HepG2 (cell line): ENCODE measurements around the gene FAM174C. TPM values are rescaled to one million over a fixed set of nuclear protein-coding genes. Genes with fewer than 3 reads are reported as not detected.

Experiments used
- GATAD2A ChIP-seq: IDR thresholded peaks from 2 replicates; pipeline ENCODE4 v1.6.1; 2016
- NFE2L1 ChIP-seq: sonication (generic); formaldehyde crosslinking; IDR thresholded peaks from 2 replicates; pipeline ENCODE4 v1.4.0; 2020; ENCODE audit warnings: missing genetic modification reagents, mild to moderate bottlenecking, borderline replicate concordance
- SKI ChIP-seq: fragments of 450-650 bp; IDR thresholded peaks from one replicate; pipeline ENCODE4 v1.6.1; 2018; ENCODE audit warnings: mild to moderate bottlenecking; ENCODE audit not compliant: partially characterized antibody
- SMC3 ChIP-seq: IDR thresholded peaks from 2 replicates; pipeline ENCODE4 v1.6.1; 2011; ENCODE audit warnings: low read length, improper control_type of control experiment
- SP2 ChIP-seq: sonication (generic); formaldehyde crosslinking; IDR thresholded peaks from 2 replicates; pipeline ENCODE4 v1.5.1; 2020; ENCODE audit warnings: mild to moderate bottlenecking, missing genetic modification reagents
- ZMAT5 ChIP-seq: sonication (generic); formaldehyde crosslinking; IDR thresholded peaks from 2 replicates; pipeline ENCODE4 v1.5.0; 2020; ENCODE audit warnings: mild to moderate bottlenecking, low read depth, missing genetic modification reagents, borderline replicate concordance
- ZNF225 ChIP-seq: sonication (generic); formaldehyde crosslinking; IDR thresholded peaks from 2 replicates; pipeline ENCODE4 v1.4.0; 2020; ENCODE audit warnings: mild to moderate bottlenecking, missing genetic modification reagents
- ZNF326 ChIP-seq: sonication (generic); formaldehyde crosslinking; IDR thresholded peaks from 2 replicates; pipeline ENCODE4 v1.4.0; 2020; ENCODE audit warnings: missing genetic modification reagents, borderline replicate concordance
- polyA plus RNA-seq, 8 experiments: library from polyadenylated mRNA; depleted of rRNA in 3 of 8; stranded (reverse) in 7 of 8; unstranded in 1 of 8; fragments of >200 nt; fragmentation: Illumina TruSeq in 4 of 8; extraction: Trizol in 4 of 8; gene quantifications; 2 replicates each; pipeline versions ENCODE4 v1.2.1 to v1.2.3, GENCODE V29; 2011 to 2016; ENCODE audit warnings: low read depth in 4 of 8, missing spikeins in 1 of 8, mixed read lengths in 1 of 8; ENCODE audit not compliant: insufficient read depth in 1 of 8
- total RNA-seq, 5 experiments: library from RNA; depleted of rRNA; stranded (reverse); fragments of >200 nt; fragmentation: Illumina TruSeq; extraction: Trizol; gene quantifications; 2 replicates each; pipeline ENCODE4 v1.2.3, GENCODE V29; 2016; ENCODE audit warnings: low read depth in 1 of 5
- TF ChIP-seq, protein P1 (sequence below): sonication (generic); formaldehyde crosslinking; IDR thresholded peaks from 2 replicates; pipeline ENCODE4 v1.4.0; 2020; ENCODE audit warnings: mild to moderate bottlenecking, missing genetic modification reagents
- TF ChIP-seq, protein P2 (sequence below): sonication (generic); formaldehyde crosslinking; IDR thresholded peaks from 2 replicates; pipeline ENCODE4 v1.5.0; 2020; ENCODE audit warnings: mild to moderate bottlenecking, missing genetic modification reagents, borderline replicate concordance
- TF ChIP-seq, protein P3 (sequence below): sonication (generic); formaldehyde crosslinking; IDR thresholded peaks from 2 replicates; pipeline ENCODE4 v1.4.0; 2020; ENCODE audit warnings: missing genetic modification reagents, borderline replicate concordance

FAM174C gene
- total and polyA plus RNA-seq, 2 of the 13 experiments (the other 11 are each of a cell fraction or from before 2014, with no cell fraction given) = 19.5 to 31.3 TPM

GRCh38 chr19:1260749-1261537, 14.4 kb upstream of the FAM174C start (continued):
- TF ChIP-seq, protein P1, sequence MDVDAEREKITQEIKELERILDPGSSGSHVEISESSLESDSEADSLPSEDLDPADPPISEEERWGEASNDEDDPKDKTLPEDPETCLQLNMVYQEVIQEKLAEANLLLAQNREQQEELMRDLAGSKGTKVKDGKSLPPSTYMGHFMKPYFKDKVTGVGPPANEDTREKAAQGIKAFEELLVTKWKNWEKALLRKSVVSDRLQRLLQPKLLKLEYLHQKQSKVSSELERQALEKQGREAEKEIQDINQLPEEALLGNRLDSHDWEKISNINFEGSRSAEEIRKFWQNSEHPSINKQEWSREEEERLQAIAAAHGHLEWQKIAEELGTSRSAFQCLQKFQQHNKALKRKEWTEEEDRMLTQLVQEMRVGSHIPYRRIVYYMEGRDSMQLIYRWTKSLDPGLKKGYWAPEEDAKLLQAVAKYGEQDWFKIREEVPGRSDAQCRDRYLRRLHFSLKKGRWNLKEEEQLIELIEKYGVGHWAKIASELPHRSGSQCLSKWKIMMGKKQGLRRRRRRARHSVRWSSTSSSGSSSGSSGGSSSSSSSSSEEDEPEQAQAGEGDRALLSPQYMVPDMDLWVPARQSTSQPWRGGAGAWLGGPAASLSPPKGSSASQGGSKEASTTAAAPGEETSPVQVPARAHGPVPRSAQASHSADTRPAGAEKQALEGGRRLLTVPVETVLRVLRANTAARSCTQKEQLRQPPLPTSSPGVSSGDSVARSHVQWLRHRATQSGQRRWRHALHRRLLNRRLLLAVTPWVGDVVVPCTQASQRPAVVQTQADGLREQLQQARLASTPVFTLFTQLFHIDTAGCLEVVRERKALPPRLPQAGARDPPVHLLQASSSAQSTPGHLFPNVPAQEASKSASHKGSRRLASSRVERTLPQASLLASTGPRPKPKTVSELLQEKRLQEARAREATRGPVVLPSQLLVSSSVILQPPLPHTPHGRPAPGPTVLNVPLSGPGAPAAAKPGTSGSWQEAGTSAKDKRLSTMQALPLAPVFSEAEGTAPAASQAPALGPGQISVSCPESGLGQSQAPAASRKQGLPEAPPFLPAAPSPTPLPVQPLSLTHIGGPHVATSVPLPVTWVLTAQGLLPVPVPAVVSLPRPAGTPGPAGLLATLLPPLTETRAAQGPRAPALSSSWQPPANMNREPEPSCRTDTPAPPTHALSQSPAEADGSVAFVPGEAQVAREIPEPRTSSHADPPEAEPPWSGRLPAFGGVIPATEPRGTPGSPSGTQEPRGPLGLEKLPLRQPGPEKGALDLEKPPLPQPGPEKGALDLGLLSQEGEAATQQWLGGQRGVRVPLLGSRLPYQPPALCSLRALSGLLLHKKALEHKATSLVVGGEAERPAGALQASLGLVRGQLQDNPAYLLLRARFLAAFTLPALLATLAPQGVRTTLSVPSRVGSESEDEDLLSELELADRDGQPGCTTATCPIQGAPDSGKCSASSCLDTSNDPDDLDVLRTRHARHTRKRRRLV (CRISPR knock-in tag) = no peak
- TF ChIP-seq SP2 (CRISPR knock-in tag) (peak; percentile 97), NFE2L1 (CRISPR knock-in tag) (no peak), ZNF326 (CRISPR knock-in tag) (no peak), GATAD2A (CRISPR knock-in tag) (no peak), SMC3 (no peak), ZNF225 (CRISPR knock-in tag) (no peak; the same call in 1 of the 2 replicates), ZMAT5 (no peak), SKI (no peak)
- TF ChIP-seq, protein P2, sequence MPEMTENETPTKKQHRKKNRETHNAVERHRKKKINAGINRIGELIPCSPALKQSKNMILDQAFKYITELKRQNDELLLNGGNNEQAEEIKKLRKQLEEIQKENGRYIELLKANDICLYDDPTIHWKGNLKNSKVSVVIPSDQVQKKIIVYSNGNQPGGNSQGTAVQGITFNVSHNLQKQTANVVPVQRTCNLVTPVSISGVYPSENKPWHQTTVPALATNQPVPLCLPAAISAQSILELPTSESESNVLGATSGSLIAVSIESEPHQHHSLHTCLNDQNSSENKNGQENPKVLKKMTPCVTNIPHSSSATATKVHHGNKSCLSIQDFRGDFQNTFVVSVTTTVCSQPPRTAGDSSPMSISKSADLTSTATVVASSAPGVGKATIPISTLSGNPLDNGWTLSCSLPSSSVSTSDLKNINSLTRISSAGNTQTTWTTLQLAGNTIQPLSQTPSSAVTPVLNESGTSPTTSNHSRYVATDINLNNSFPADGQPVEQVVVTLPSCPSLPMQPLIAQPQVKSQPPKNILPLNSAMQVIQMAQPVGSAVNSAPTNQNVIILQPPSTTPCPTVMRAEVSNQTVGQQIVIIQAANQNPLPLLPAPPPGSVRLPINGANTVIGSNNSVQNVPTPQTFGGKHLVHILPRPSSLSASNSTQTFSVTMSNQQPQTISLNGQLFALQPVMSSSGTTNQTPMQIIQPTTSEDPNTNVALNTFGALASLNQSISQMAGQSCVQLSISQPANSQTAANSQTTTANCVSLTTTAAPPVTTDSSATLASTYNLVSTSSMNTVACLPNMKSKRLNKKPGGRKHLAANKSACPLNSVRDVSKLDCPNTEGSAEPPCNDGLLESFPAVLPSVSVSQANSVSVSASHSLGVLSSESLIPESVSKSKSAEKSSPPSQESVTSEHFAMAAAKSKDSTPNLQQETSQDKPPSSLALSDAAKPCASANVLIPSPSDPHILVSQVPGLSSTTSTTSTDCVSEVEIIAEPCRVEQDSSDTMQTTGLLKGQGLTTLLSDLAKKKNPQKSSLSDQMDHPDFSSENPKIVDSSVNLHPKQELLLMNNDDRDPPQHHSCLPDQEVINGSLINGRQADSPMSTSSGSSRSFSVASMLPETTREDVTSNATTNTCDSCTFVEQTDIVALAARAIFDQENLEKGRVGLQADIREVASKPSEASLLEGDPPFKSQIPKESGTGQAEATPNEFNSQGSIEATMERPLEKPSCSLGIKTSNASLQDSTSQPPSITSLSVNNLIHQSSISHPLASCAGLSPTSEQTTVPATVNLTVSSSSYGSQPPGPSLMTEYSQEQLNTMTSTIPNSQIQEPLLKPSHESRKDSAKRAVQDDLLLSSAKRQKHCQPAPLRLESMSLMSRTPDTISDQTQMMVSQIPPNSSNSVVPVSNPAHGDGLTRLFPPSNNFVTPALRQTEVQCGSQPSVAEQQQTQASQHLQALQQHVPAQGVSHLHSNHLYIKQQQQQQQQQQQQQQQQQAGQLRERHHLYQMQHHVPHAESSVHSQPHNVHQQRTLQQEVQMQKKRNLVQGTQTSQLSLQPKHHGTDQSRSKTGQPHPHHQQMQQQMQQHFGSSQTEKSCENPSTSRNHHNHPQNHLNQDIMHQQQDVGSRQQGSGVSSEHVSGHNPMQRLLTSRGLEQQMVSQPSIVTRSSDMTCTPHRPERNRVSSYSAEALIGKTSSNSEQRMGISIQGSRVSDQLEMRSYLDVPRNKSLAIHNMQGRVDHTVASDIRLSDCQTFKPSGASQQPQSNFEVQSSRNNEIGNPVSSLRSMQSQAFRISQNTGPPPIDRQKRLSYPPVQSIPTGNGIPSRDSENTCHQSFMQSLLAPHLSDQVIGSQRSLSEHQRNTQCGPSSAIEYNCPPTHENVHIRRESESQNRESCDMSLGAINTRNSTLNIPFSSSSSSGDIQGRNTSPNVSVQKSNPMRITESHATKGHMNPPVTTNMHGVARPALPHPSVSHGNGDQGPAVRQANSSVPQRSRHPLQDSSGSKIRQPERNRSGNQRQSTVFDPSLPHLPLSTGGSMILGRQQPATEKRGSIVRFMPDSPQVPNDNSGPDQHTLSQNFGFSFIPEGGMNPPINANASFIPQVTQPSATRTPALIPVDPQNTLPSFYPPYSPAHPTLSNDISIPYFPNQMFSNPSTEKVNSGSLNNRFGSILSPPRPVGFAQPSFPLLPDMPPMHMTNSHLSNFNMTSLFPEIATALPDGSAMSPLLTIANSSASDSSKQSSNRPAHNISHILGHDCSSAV (CRISPR knock-in tag) = no peak
- TF ChIP-seq, protein P3, sequence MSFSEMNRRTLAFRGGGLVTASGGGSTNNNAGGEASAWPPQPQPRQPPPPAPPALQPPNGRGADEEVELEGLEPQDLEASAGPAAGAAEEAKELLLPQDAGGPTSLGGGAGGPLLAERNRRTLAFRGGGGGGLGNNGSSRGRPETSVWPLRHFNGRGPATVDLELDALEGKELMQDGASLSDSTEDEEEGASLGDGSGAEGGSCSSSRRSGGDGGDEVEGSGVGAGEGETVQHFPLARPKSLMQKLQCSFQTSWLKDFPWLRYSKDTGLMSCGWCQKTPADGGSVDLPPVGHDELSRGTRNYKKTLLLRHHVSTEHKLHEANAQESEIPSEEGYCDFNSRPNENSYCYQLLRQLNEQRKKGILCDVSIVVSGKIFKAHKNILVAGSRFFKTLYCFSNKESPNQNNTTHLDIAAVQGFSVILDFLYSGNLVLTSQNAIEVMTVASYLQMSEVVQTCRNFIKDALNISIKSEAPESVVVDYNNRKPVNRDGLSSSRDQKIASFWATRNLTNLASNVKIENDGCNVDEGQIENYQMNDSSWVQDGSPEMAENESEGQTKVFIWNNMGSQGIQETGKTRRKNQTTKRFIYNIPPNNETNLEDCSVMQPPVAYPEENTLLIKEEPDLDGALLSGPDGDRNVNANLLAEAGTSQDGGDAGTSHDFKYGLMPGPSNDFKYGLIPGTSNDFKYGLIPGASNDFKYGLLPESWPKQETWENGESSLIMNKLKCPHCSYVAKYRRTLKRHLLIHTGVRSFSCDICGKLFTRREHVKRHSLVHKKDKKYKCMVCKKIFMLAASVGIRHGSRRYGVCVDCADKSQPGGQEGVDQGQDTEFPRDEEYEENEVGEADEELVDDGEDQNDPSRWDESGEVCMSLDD (CRISPR knock-in tag) = peak; percentile 45; the same call in 1 of the 2 replicates
